HEK293 (cell line): Measurements from ENCODE around the gene PPEF2.

ENCODE experiments used
- CTCF ChIA-PET: fragments of 350-600 bp; formaldehyde crosslinking; extraction: SDS; loops from one replicate; lab custom pipeline; 2021; ENCODE audit warnings: antibody characterized with exemption; lab: Yijun Ruan, JAX
- POLR2A ChIA-PET: fragments of 300-600 bp; formaldehyde crosslinking; extraction: SDS; loops from one replicate; lab custom pipeline; 2020; ENCODE audit warnings: antibody characterized with exemption, inconsistent platforms; lab: Yijun Ruan, JAX
- H3K27ac ChIP-seq: fragments of 200-500 bp; sonication (Bioruptor generic); 2 replicates; pipeline ENCODE4 v1.5.1; 2014; ENCODE audit warnings: low read depth, low read length, control low read depth, inconsistent platforms; ENCODE audit errors: extremely low read depth
- H3K36me3 ChIP-seq, 2 experiments: fragments of 200-500 bp in 1 of 2; sonication (Bioruptor generic) in 1 of 2; 1 replicate in 1 of 2; 2 replicates in 1 of 2; pipeline ENCODE4 v1.5.1; 2014 to 2017; ENCODE audit warnings: inconsistent platforms in 2 of 2, low read length in 2 of 2; ENCODE audit not compliant: control insufficient read depth in 2 of 2, insufficient read depth in 1 of 2
- H3K4me1 ChIP-seq: fragments of 200-500 bp; sonication (Bioruptor generic); 2 replicates; pipeline ENCODE4 v1.5.1; 2014; ENCODE audit warnings: mild to moderate bottlenecking, low read length, inconsistent platforms; ENCODE audit not compliant: control insufficient read depth, insufficient read depth
- H3K4me3 ChIP-seq: 2 replicates; pipeline ENCODE4 v1.5.1; 2011; ENCODE audit warnings: low read depth, mild to moderate bottlenecking, control low read depth, low read length, moderate library complexity
- H3K9me3 ChIP-seq: fragments of 200-500 bp; sonication (Bioruptor generic); 2 replicates; pipeline ENCODE4 v1.5.1; 2014; ENCODE audit warnings: low read depth, low read length, inconsistent platforms; ENCODE audit not compliant: control insufficient read depth, insufficient read depth
- GLI2 ChIP-seq: fragments of 450-650 bp; formaldehyde crosslinking; IDR thresholded peaks from 2 replicates; pipeline ENCODE4; 2017; ENCODE audit warnings: missing biosample characterization, missing genetic modification characterization, low read depth, borderline replicate concordance
- MEIS1 ChIP-seq: sonication (generic); formaldehyde crosslinking; IDR thresholded peaks from 2 replicates; pipeline ENCODE4 v1.8.1; 2022; ENCODE audit warnings: missing genetic modification reagents, mild to moderate bottlenecking, borderline replicate concordance
- PRDM2 ChIP-seq: fragments of 450-650 bp; formaldehyde crosslinking; IDR thresholded peaks from 2 replicates; pipeline ENCODE4 v1.5.1; 2016; ENCODE audit warnings: missing biosample characterization, missing genetic modification characterization, borderline replicate concordance
- RBAK ChIP-seq: fragments of 450-650 bp; formaldehyde crosslinking; IDR thresholded peaks from 2 replicates; pipeline ENCODE4 v1.5.1; 2016; ENCODE audit warnings: missing biosample characterization, missing genetic modification characterization
- SP3 ChIP-seq: fragments of 450-650 bp; formaldehyde crosslinking; IDR thresholded peaks from 2 replicates; pipeline ENCODE4 v1.5.1; 2016; ENCODE audit warnings: missing biosample characterization, missing genetic modification characterization
- ZFHX2 ChIP-seq: fragments of 450-650 bp; formaldehyde crosslinking; conservative IDR thresholded peaks from 2 replicates; pipeline ENCODE4 v1.5.1; 2016; ENCODE audit warnings: missing biosample characterization, missing genetic modification characterization
- ZNF121 ChIP-seq: fragments of 450-650 bp; formaldehyde crosslinking; IDR thresholded peaks from 2 replicates; pipeline ENCODE4 v1.5.1; 2016; ENCODE audit warnings: missing biosample characterization, missing genetic modification characterization
- ZNF146 ChIP-seq: fragments of 450-650 bp; formaldehyde crosslinking; IDR thresholded peaks from 2 replicates; pipeline ENCODE4 v1.5.1; 2016; ENCODE audit warnings: missing biosample characterization, missing genetic modification characterization
- ZNF157 ChIP-seq: fragments of 450-650 bp; formaldehyde crosslinking; IDR thresholded peaks from 2 replicates; pipeline ENCODE4 v1.5.1; 2016; ENCODE audit warnings: missing biosample characterization, missing genetic modification characterization
- ZNF184 ChIP-seq: fragments of 450-650 bp; IDR thresholded peaks from 2 replicates; pipeline ENCODE4 v1.5.1; 2018; ENCODE audit warnings: missing biosample characterization, mild to moderate bottlenecking, missing genetic modification characterization
- ZNF23 ChIP-seq: fragments of 450-650 bp; formaldehyde crosslinking; IDR thresholded peaks from 2 replicates; pipeline ENCODE4 v1.5.1; 2016; ENCODE audit warnings: missing biosample characterization, missing genetic modification characterization, borderline replicate concordance
- ZNF24 ChIP-seq: fragments of 450-650 bp; formaldehyde crosslinking; IDR thresholded peaks from 2 replicates; pipeline ENCODE4 v1.5.1; 2016; ENCODE audit warnings: missing biosample characterization, missing genetic modification characterization
- ZNF292 ChIP-seq: fragments of 450-650 bp; formaldehyde crosslinking; IDR thresholded peaks from 2 replicates; pipeline ENCODE4 v1.5.1; 2016; ENCODE audit warnings: low read depth, missing biosample characterization, missing genetic modification characterization, borderline replicate concordance
- ZNF350 ChIP-seq: fragments of 450-650 bp; formaldehyde crosslinking; IDR thresholded peaks from 2 replicates; pipeline ENCODE4 v1.5.0; 2017; ENCODE audit warnings: missing biosample characterization, mild to moderate bottlenecking, missing genetic modification characterization
- ZNF37A ChIP-seq: fragments of 450-650 bp; IDR thresholded peaks from 2 replicates; pipeline ENCODE4 v1.5.1; 2018; ENCODE audit warnings: missing biosample characterization, missing genetic modification characterization
- ZNF548 ChIP-seq: fragments of 450-650 bp; formaldehyde crosslinking; IDR thresholded peaks from 2 replicates; pipeline ENCODE4 v1.5.1; 2016; ENCODE audit warnings: missing biosample characterization, missing genetic modification characterization
- ZNF623 ChIP-seq: fragments of 450-650 bp; formaldehyde crosslinking; IDR thresholded peaks from 2 replicates; pipeline ENCODE4 v1.5.1; 2016; ENCODE audit warnings: missing biosample characterization, missing genetic modification characterization
- ZNF624 ChIP-seq: fragments of 450-650 bp; formaldehyde crosslinking; IDR thresholded peaks from 2 replicates; pipeline ENCODE4 v1.5.1; 2017; ENCODE audit warnings: missing biosample characterization, missing genetic modification characterization
- ZNF629 ChIP-seq: fragments of 450-650 bp; formaldehyde crosslinking; IDR thresholded peaks from 2 replicates; pipeline ENCODE4 v1.5.1; 2017; ENCODE audit warnings: missing biosample characterization, missing genetic modification characterization
- ZNF707 ChIP-seq: fragments of 450-650 bp; formaldehyde crosslinking; IDR thresholded peaks from 2 replicates; pipeline ENCODE4 v1.5.1; 2016; ENCODE audit warnings: missing biosample characterization, missing genetic modification characterization
- ZNF776 ChIP-seq: fragments of 450-650 bp; formaldehyde crosslinking; IDR thresholded peaks from 2 replicates; pipeline ENCODE4 v1.5.0; 2017; ENCODE audit warnings: missing biosample characterization, missing genetic modification characterization, borderline replicate concordance
- ZNF791 ChIP-seq: fragments of 450-650 bp; formaldehyde crosslinking; IDR thresholded peaks from 2 replicates; pipeline ENCODE4 v1.5.1; 2016; ENCODE audit warnings: missing biosample characterization, missing genetic modification characterization
- ZNF792 ChIP-seq: fragments of 450-650 bp; formaldehyde crosslinking; IDR thresholded peaks from 2 replicates; pipeline ENCODE4 v1.5.1; 2016; ENCODE audit warnings: missing biosample characterization, missing genetic modification characterization
- ZNF830 ChIP-seq: fragments of 450-650 bp; IDR thresholded peaks from 2 replicates; pipeline ENCODE4 v1.5.0; 2018; ENCODE audit warnings: missing biosample characterization, missing genetic modification characterization, low read depth, mild to moderate bottlenecking, moderate library complexity

PPEF2 gene

GRCh38 chr4:75820676-75821075, 81.6 kb downstream of the PPEF2 start:
- TF ChIP-seq ZNF23 (tag by site-specific recombination) (no peak), ZFHX2 (no peak)
- TF ChIP-seq, all 188 proteins: peak for 0
- POLR2A ChIA-PET, result no interaction called here
- Histone ChIP-seq H3K4me1 (no peaks in the 10 kb centered on the region), H3K9me3 (no peaks in the 10 kb centered on the region), H3K4me3 (no peak overlapping the region), H3K27ac (no peak overlapping the region), H3K36me3 (peaks cover 0 to 6% of the 10 kb centered on the region in 2 experiments; a peak in 1 of 3 replicates)
- CTCF ChIA-PET, result interaction anchor here (0.6 kb wide), 1 partner anchor 98 kb away, joined by 3 read pairs; no protein-coding TSS in a partner anchor

DNA sequence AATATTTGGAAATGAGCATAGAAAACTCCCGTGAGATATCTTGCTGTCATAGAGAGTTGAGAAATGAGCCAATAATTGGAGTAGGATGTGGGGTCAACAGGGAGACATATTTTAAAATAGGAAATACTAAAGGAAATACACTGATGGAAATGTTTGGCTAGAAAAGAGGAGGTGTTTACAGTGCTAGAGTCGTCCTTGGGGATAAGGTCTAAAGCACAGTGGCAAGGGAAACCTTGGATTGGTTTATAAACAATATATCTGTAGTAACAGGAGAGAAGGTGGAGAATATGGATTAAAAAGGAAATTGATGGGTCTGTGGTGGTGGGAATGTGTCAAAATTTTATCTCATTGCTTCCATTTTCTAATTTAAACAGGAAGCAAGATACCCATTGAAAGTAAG, 82.1 kb downstream of the PPEF2 start:
- TF ChIP-seq ZNF623 (tag by site-specific recombination), result no peak
- no peak for TF ChIP-seq ZNF121
- no peak for TF ChIP-seq ZNF184 (tag by site-specific recombination)
- no peak for TF ChIP-seq ZNF792 (tag by site-specific recombination)
- TF ChIP-seq ZNF776 (tag by site-specific recombination), result no peak
- TF ChIP-seq ZNF292 (tag by site-specific recombination), result no peak
- TF ChIP-seq ZNF791, result no peak
- TF ChIP-seq MEIS1 (CRISPR knock-in tag), result no peak
- TF ChIP-seq ZNF624 (tag by site-specific recombination), result no peak
- TF ChIP-seq ZNF830 (tag by site-specific recombination), result no peak
- TF ChIP-seq ZNF146, result no peak
- TF ChIP-seq GLI2 (tag by site-specific recombination), result no peak
- TF ChIP-seq, all 188 proteins: peak for 0
- Histone ChIP-seq H3K4me3 (no peak overlapping the region), H3K4me1 (no peaks in the 10 kb centered on the region), H3K9me3 (no peaks in the 10 kb centered on the region), H3K36me3 (peaks cover 0 to 11% of the 10 kb centered on the region in 2 experiments; a peak in 1 of 3 replicates), H3K27ac (no peak overlapping the region)
- ChIA-PET POLR2A (no interaction called here), CTCF (no interaction called here)

- Histone ChIP-seq H3K4me3 (no peak overlapping the region), H3K36me3 (peaks cover 0 to 22% of the 10 kb centered on the region in 2 experiments; a peak in 1 of 3 replicates), H3K4me1 (no peaks in the 10 kb centered on the region), H3K27ac (no peak overlapping the region), H3K9me3 (no peaks in the 10 kb centered on the region)
- POLR2A ChIA-PET, result no interaction called here
- CTCF ChIA-PET, result no interaction called here
- TF ChIP-seq ZNF37A (no peak), ZNF629 (tag by site-specific recombination) (no peak), ZNF157 (tag by site-specific recombination) (no peak), ZNF146 (no peak), RBAK (tag by site-specific recombination) (no peak), ZNF24 (tag by site-specific recombination) (no peak), ZNF548 (tag by site-specific recombination) (no peak)
Measured at GRCh38 chr4:75819121-75819520, 83.1 kb downstream of the PPEF2 start.

GRCh38 chr4:75817901-75818300, 84.4 kb downstream of the PPEF2 start:
- H3K9me3 ChIP-seq, result no peaks in the 10 kb centered on the region
- POLR2A ChIA-PET, result no interaction called here
- TF ChIP-seq ZNF548 (tag by site-specific recombination) (no peak), SP3 (tag by site-specific recombination) (no peak), ZNF350 (tag by site-specific recombination) (no peak), ZNF707 (tag by site-specific recombination) (no peak), PRDM2 (no peak)

More at GRCh38 chr4:75817901-75818300, 84.4 kb downstream of the PPEF2 start:
- Histone ChIP-seq H3K4me1 (no peaks in the 10 kb centered on the region), H3K4me3 (no peak overlapping the region), H3K27ac (no peak overlapping the region), H3K36me3 (peaks cover 0 to 31% of the 10 kb centered on the region in 2 experiments; a peak in 1 of 3 replicates)
- CTCF ChIA-PET, result no interaction called here
